ENCODE data around the gene RAB6D.
"Not testable (repeated sequence)": the region's sequence is repeated elsewhere in the genome, so short reads cannot be mapped to it uniquely, and the experiment has no call there.

The RAB6D gene

GRCh38 chr2:131390495-131391130, 26.6 kb upstream of the RAB6D start:
- not testable (repeated sequence) for DNase-seq (ENCODE audit: low spot score in 2 of 2); ATAC-seq (ENCODE audit: low read depth); H3K27ac Mint-ChIP-seq; H3K4me1 Mint-ChIP-seq; H3K9me3 Mint-ChIP-seq; H3K36me3 Mint-ChIP-seq; H3K4me3 Mint-ChIP-seq; H3K27me3 Mint-ChIP-seq

DNA sequence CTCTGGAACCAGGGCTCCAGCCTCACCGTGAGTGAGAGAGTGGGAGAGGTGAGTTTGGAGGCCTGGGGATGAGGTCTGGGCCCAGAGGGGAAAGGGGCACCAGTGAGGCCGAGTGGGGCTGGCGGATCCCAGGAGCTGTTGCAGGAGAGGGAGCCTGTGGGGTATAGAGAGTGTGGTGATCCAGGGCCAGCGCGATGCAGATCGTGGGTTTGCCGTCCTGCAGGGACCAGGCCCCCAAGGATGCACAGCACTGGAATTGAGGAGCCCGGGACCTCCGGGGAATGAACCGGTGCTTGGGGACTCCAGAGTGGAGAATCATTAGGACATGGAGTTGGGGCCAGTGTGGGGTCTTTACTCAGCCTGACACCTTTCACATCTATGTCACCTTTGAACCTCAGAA, 25.7 kb upstream of the RAB6D start:
- H3K9me3 Mint-ChIP-seq = no peaks in the 10 kb centered on the region
- no peak for ATAC-seq (ENCODE audit: low read depth)
- no peaks in the 10 kb centered on the region for H3K36me3 Mint-ChIP-seq
- no peak overlapping the region for H3K27ac Mint-ChIP-seq
- H3K4me3 Mint-ChIP-seq = no peak overlapping the region
- no peaks in the 10 kb centered on the region for H3K4me1 Mint-ChIP-seq
- peaks cover 10% of the 10 kb centered on the region for H3K27me3 Mint-ChIP-seq
- no peak for DNase-seq (ENCODE audit: low spot score in 2 of 2)

GRCh38 chr2:131388834-131389233, 24.9 kb upstream of the RAB6D start:
- not testable (repeated sequence) for H3K36me3 Mint-ChIP-seq; H3K9me3 Mint-ChIP-seq; H3K27me3 Mint-ChIP-seq; DNase-seq (ENCODE audit: low spot score in 2 of 2); H3K4me3 Mint-ChIP-seq; H3K27ac Mint-ChIP-seq; ATAC-seq (ENCODE audit: low read depth); H3K4me1 Mint-ChIP-seq

DNA sequence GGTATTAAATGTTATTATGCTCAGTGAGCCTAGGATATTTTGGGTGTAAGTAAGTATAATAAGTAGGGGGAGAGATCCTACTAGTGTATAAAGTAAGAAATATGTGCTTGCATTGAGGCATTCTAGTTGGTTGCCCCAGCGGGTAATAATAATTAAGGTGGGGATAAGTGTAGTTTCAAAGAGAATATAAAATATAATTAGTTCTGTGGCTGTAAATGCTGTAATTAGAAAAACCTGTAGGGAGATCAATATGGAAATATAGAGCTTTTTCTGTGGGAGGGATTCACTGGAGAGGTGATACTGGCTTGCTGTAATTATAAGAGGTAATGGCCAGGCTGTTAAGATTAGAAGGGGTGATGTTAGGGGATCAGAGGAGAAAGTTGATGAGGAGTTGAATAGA, 9.1 kb upstream of the RAB6D start:
- H3K4me1 Mint-ChIP-seq; H3K9me3 Mint-ChIP-seq; H3K27ac Mint-ChIP-seq; DNase-seq (ENCODE audit: low spot score in 2 of 2); H3K27me3 Mint-ChIP-seq; H3K36me3 Mint-ChIP-seq; ATAC-seq (ENCODE audit: low read depth); H3K4me3 Mint-ChIP-seq: not testable (repeated sequence)

DNA sequence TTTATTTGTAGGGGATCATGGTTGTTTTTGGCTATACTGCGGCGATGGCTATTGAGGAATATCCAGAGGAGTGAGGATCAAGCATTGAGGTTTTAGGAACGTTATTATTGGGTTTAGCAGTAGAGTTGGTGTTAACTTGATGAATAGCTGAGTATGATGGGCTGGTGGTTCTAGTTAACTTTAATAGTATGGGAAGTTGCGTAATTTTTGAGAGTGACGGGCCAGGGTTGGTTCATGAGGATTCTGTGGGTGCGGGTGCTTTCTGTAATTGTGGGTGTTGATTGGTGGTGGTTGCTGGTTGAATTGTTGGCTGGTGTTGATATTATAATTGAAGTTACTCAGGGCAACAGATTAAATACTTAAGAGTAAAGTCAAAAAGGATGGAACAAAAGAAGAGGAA, 6.0 kb upstream of the RAB6D start:
- Mint-ChIP-seq H3K4me3 (no peak overlapping the region), H3K27ac (no peak overlapping the region), H3K9me3 (peaks cover 2% of the 10 kb centered on the region), H3K27me3 (peaks cover 10% of the 10 kb centered on the region), H3K36me3 (no peaks in the 10 kb centered on the region), H3K4me1 (no peaks in the 10 kb centered on the region)
- ATAC-seq (ENCODE audit: low read depth) (no peak), DNase-seq (ENCODE audit: low spot score in 2 of 2) (no peak)

- not testable (repeated sequence) for DNase-seq (ENCODE audit: low spot score in 2 of 2); H3K4me3 Mint-ChIP-seq; H3K36me3 Mint-ChIP-seq; H3K4me1 Mint-ChIP-seq; ATAC-seq (ENCODE audit: low read depth); H3K9me3 Mint-ChIP-seq; H3K27ac Mint-ChIP-seq
- peaks cover 12% of the 10 kb centered on the region for H3K27me3 Mint-ChIP-seq
These were observed 4.6 kb upstream of the RAB6D start for GRCh38 chr2:131368493-131369066.

DNA sequence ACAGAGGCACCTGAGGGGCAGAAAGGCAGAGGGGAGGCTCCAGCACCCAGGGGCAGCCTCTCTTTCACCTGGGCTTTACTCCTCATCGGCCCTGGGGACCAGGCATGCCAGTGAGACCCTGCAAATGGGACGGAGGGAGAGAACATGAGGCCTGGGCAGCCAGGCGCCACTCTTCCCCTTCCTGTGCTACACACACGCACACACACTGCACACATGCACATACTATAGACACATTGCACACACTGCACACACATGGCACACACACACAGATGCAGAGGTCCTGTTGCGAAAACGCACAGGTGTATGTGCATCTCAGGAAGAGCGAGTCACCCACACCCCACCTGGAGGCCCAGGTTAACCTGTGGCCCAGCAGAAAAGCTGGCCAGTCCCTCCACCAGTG, 3.4 kb upstream of the RAB6D start:
- H3K27me3 Mint-ChIP-seq = peaks cover 14% of the 10 kb centered on the region
- no peak for DNase-seq (ENCODE audit: low spot score in 2 of 2)
- no peak for ATAC-seq (ENCODE audit: low read depth)
- H3K4me3 Mint-ChIP-seq = no peak overlapping the region
- H3K9me3 Mint-ChIP-seq = peaks cover 2% of the 10 kb centered on the region
- peaks cover 6% of the 10 kb centered on the region for H3K4me1 Mint-ChIP-seq
- no peaks in the 10 kb centered on the region for H3K36me3 Mint-ChIP-seq
- H3K27ac Mint-ChIP-seq = no peak overlapping the region

DNA sequence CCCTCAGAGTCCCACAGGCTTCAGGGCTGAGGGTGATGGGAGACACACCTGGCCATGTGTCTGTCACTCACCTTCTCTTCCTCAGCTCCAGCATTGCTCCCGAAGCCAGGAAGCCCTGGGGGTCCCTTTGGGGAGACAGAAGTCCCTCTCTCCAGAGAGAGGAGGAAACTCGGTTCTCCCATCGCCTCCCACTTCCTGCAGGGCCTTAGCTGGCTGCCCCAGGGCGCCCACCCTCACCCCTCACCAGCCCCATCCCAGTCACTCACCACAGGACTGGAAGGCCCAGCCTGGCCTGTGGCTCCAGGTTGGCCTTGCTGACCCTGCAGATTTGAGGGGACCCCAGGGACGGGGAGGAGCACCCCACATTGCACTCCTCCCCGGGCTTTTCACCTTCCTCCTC, 2.7 kb upstream of the RAB6D start:
- DNase-seq (ENCODE audit: low spot score in 2 of 2) (no peak), ATAC-seq (ENCODE audit: low read depth) (no peak)
- Mint-ChIP-seq H3K27ac (no peak overlapping the region), H3K4me3 (no peak overlapping the region), H3K36me3 (no peaks in the 10 kb centered on the region), H3K27me3 (peaks cover 16% of the 10 kb centered on the region), H3K9me3 (peaks cover 2% of the 10 kb centered on the region), H3K4me1 (peaks cover 6% of the 10 kb centered on the region)

DNA sequence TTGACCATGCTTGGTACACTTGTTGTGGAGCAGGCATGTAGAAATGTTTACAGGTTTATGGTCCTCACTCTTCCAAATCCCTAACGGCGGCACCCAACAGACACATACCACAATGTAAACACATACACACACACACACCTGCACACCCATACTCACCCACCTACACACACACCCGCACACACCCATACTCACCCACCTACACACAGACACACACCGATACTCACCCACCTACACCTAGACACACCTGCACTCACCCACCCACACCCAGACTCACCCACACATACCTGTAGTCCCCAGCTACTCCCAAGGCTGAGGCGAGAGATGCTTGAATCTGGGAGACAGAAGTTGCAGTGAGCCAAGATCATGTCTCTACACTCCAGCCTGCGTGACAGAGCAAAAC, 1.5 kb upstream of the RAB6D start:
- Mint-ChIP-seq H3K36me3 (no peaks in the 10 kb centered on the region), H3K4me1 (peaks cover 6% of the 10 kb centered on the region), H3K27ac (no peak overlapping the region), H3K27me3 (peaks cover 17% of the 10 kb centered on the region), H3K4me3 (no peak overlapping the region), H3K9me3 (peaks cover 2% of the 10 kb centered on the region)
- ATAC-seq (ENCODE audit: low read depth) (no peak), DNase-seq (ENCODE audit: low spot score in 2 of 2) (no peak)

DNA sequence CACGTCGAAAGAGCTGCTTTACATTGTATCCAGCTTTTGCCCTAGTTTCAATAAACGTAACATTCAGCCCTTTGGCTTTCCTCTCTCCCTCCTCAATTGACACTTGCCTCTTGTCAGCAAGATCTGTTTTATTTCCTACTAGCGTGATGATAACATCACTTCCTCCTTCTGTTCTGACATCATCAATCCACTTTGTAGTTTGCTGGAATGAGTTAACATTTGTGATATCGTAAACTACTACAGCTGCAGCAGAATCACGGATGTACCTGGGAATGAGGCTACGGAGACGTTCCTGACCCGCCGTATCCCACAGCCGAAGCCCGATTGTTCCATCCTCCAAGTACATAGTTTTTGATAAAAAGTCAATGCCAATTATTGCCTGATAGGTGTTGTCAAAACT, 755 bp downstream of the RAB6D start:
- not testable (repeated sequence) for ATAC-seq (ENCODE audit: low read depth); DNase-seq (ENCODE audit: low spot score in 2 of 2); H3K4me1 Mint-ChIP-seq; H3K27ac Mint-ChIP-seq; H3K36me3 Mint-ChIP-seq; H3K9me3 Mint-ChIP-seq
- peak overlapping the region; percentile 11 for H3K4me3 Mint-ChIP-seq
- peaks cover 19% of the 10 kb centered on the region for H3K27me3 Mint-ChIP-seq

DNA sequence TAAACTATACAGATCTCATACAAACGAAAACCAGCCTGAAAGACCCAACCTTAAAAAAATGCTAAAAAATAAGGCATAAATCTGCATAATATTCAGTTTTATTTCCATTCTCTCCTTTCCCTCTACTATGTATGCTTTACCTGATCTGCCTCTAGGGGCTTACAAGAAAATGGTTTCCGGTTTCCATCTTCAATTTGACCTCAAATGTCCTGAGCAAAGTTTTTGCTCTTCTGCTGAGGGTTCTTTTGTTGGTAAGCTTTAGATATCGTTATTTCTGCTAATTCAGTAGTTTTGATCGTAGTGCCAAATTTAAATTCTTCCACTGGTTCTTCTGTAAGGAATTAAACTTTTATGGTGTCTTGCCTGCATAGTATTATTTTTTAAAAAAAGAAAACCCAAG, 2.2 kb downstream of the RAB6D start:
- not testable (repeated sequence) for ATAC-seq (ENCODE audit: low read depth); H3K36me3 Mint-ChIP-seq; H3K9me3 Mint-ChIP-seq; H3K27ac Mint-ChIP-seq; DNase-seq (ENCODE audit: low spot score in 2 of 2); H3K4me3 Mint-ChIP-seq; H3K4me1 Mint-ChIP-seq
- H3K27me3 Mint-ChIP-seq = peaks cover 22% of the 10 kb centered on the region

DNA sequence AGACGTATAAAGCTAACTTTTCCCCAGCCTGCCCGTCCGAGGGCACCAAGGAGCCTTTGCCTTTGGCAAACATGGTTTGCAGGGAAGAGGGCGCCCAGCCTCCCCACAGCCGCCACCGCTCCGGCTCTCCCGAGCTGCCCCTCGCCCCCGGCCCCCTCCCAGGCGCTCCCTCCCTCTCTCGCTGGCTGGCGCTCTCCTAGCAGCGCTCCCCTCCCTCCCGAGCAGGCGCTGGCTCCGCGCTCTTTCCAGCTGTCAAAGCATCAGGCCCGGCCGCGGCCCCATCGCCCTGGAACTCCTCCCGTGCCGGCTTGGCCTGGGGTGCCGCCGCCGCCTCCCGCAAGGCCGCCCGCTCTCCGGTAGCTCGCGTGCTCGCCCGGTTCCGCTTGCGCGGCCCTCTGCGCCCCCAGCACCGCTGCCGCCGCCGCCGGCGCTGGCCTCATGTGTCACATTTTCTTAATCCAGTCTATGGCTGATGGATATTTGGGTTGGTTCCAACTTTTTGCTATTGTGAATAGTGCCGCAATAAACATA, 10.7 kb downstream of the RAB6D start:
- H3K27ac Mint-ChIP-seq; ATAC-seq (ENCODE audit: low read depth); H3K36me3 Mint-ChIP-seq; H3K4me3 Mint-ChIP-seq; DNase-seq (ENCODE audit: low spot score in 2 of 2); H3K4me1 Mint-ChIP-seq; H3K9me3 Mint-ChIP-seq: not testable (repeated sequence)
- peaks cover 18% of the 10 kb centered on the region for H3K27me3 Mint-ChIP-seq

DNA sequence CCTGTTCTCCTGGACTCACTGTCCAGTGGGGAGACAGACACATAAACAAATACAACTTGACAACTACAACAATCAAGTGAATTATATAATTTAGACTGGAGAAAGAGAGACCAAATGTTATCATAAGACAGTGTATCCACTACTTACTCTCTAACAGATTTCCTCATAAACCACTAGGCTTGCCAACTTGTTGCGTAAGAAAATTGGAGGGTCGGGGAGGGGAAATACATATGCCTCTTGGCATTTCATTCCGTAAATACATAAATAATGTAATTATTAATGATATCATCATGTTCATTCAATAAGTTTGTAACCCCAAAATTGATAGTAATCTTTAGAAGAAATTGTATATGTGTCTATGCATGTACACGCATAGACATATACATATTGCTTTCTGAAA, 14.9 kb downstream of the RAB6D start:
- peaks cover 7% of the 10 kb centered on the region for H3K9me3 Mint-ChIP-seq
- H3K27me3 Mint-ChIP-seq = peaks cover 11% of the 10 kb centered on the region
- no peak overlapping the region for H3K4me3 Mint-ChIP-seq
- no peak overlapping the region for H3K27ac Mint-ChIP-seq
- DNase-seq (ENCODE audit: low spot score in 2 of 2) = no peak
- H3K36me3 Mint-ChIP-seq = no peaks in the 10 kb centered on the region
- no peak for ATAC-seq (ENCODE audit: low read depth)
- H3K4me1 Mint-ChIP-seq = no peaks in the 10 kb centered on the region

DNA sequence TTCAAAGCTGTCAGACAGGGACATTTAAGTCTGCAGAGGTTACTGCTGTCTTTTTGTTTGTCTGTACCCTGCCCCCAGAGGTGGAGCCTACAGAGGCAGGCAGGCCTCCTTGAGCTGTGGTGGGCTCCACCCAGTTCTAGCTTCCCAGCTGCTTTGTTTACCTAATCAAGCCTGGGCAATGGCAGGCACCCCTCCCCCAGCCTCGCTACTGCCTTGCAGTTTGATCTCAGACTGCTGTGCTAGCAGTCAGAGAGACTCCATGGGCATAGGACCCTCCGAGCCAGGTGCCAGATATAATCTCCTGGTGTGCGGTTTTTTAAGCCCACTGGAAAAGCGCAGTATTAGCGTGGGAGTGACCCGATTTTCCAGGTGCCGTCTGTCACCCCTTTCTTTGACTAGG, 16.9 kb downstream of the RAB6D start:
- not testable (repeated sequence) for H3K4me1 Mint-ChIP-seq; H3K4me3 Mint-ChIP-seq; H3K27ac Mint-ChIP-seq; ATAC-seq (ENCODE audit: low read depth); H3K27me3 Mint-ChIP-seq; H3K36me3 Mint-ChIP-seq; DNase-seq (ENCODE audit: low spot score in 2 of 2); H3K9me3 Mint-ChIP-seq

DNA sequence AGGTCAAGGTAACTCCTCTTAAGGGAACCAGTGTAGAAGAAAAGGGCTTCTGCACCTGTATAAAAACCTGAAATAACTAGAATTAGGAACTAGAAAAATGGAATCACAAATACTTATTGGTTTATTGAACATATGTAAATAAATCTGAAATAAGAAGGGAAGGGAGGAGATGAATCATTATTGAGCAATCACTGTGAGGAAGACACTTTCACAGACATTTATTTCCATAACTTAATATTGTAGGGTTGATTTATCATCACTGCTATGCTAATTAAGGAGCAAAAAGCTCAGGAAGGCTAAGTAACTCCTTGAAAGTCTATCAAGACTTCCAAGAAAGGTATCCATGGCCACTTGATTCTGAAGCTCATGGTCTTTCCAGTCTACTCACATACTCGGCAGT, 24.7 kb downstream of the RAB6D start:
- not testable (repeated sequence) for H3K4me3 Mint-ChIP-seq; ATAC-seq (ENCODE audit: low read depth); H3K4me1 Mint-ChIP-seq; H3K36me3 Mint-ChIP-seq; H3K9me3 Mint-ChIP-seq; H3K27ac Mint-ChIP-seq; DNase-seq (ENCODE audit: low spot score in 2 of 2); H3K27me3 Mint-ChIP-seq

Data from memory B cell (primary cell).